HCT116 (cell line): ENCODE results near the gene CD320. TPM values are rescaled to one million over a fixed set of nuclear protein-coding genes. Genes with fewer than 3 reads are reported as not detected.

Experiments
- ATAC-seq: fragments of 200-7000 bp; cut with Tn5 transposase; 2 replicates; pipeline ENCODE4 v1.9.1; 2020; ENCODE audit warnings: mild to moderate bottlenecking, moderate library complexity
- BruUV-seq: library from RNA; stranded (reverse); fragments of 400-500 nt; replicated peaks from 2 replicates; lab custom pipeline; 2021; lab: Mats Ljungman, UMichigan
- CTCF ChIA-PET: fragments of 300-600 bp; sonication (Branson Sonifier 250); formaldehyde crosslinking; loops from one replicate; lab custom pipeline; 2021; ENCODE audit warnings: antibody characterized with exemption; lab: Charles Lee
- POLR2A ChIA-PET: fragments of 300-600, 350-600 bp; sonication (Branson Sonifier 250); formaldehyde crosslinking; loops from one replicate; lab custom pipeline; 2021; ENCODE audit warnings: antibody characterized with exemption; lab: Charles Lee
- RAD21 ChIA-PET, 2 experiments: fragments of 300-600 bp; sonication (Branson Sonifier 250); formaldehyde crosslinking; loops; one replicate each; lab custom pipeline; 2023; ENCODE audit warnings: low total read pairs in 2 of 2; ENCODE audit not compliant: uncharacterized antibody in 2 of 2, unreplicated experiment in 2 of 2, low non-redundant PET in 1 of 2; lab: Charles Lee
- DNase-seq: peaks from one replicate; pipeline ENCODE4 v3.0.0-alpha.2; 2010; ENCODE audit warnings: low read depth, low spot score
- H2AFZ ChIP-seq: fragments of 200-600 bp; shearing (Covaris generic), sonication (generic); 2 replicates; pipeline ENCODE4 v1.6.1; 2017; ENCODE audit warnings: low read depth, mixed run types, mixed read lengths, antibody characterized with exemption, low read length; ENCODE audit not compliant: poor library complexity, severe bottlenecking
- H3K27ac ChIP-seq: 2 replicates; pipeline ENCODE4 v1.5.1; 2012; ENCODE audit warnings: low read depth, low read length
- H3K27me3 ChIP-seq: fragments of 200-600 bp; sonication (generic); 2 replicates; pipeline ENCODE4 v1.6.1; 2016; ENCODE audit warnings: mixed run types, low read length, mixed read lengths; ENCODE audit not compliant: insufficient read depth
- H3K36me3 ChIP-seq, 2 experiments: fragments of 200-500 bp in 1 of 2; fragments of 200-600 bp in 1 of 2; sonication (Bioruptor generic) in 1 of 2; sonication (generic) in 1 of 2; 2 replicates each; pipeline versions ENCODE4 v1.5.1 to v1.6.1; 2014 to 2016; ENCODE audit warnings: low read length in 2 of 2, inconsistent platforms in 1 of 2, mixed read lengths in 1 of 2, mixed run types in 1 of 2; ENCODE audit not compliant: insufficient read depth in 2 of 2, control insufficient read depth in 1 of 2
- H3K4me1 ChIP-seq, 2 experiments: fragments of 200-600 bp in 1 of 2; sonication (generic) in 1 of 2; 2 replicates each; pipeline versions ENCODE4 v1.5.1 to v1.6.1; 2012 to 2017; ENCODE audit warnings: low read length in 2 of 2, inconsistent platforms in 1 of 2, mild to moderate bottlenecking in 1 of 2, mixed read lengths in 1 of 2, mixed run types in 1 of 2, moderate library complexity in 1 of 2; ENCODE audit not compliant: insufficient read depth in 2 of 2, control insufficient read depth in 1 of 2
- H3K4me2 ChIP-seq: fragments of 200-600 bp; sonication (generic); 2 replicates; pipeline ENCODE4 v1.6.1; 2017; ENCODE audit warnings: mixed run types, low read length, mixed read lengths
- H3K4me3 ChIP-seq, 2 experiments: fragments of 200-600 bp in 1 of 2; sonication (generic) in 1 of 2; replicated peaks in 1 of 2; 2 replicates each; pipeline ENCODE4 v1.5.1; 2011 to 2016; ENCODE audit warnings: low read length in 2 of 2, control low read depth in 1 of 2, low read depth in 1 of 2, mild to moderate bottlenecking in 1 of 2, mixed read lengths in 1 of 2, mixed run types in 1 of 2
- H3K79me2 ChIP-seq: fragments of 200-600 bp; sonication (generic); 2 replicates; pipeline ENCODE4 v1.6.1; 2017; ENCODE audit warnings: mild to moderate bottlenecking, mixed run types, low read length, moderate library complexity, mixed read lengths; ENCODE audit not compliant: insufficient read depth
- H3K9ac ChIP-seq: fragments of 200-600 bp; sonication (generic); 2 replicates; pipeline ENCODE4 v1.6.1; 2016; ENCODE audit warnings: low read length, mixed read lengths
- H3K9me2 ChIP-seq: fragments of 200-600 bp; sonication (generic), shearing (Covaris generic); 2 replicates; pipeline ENCODE4 v1.6.1; 2017; ENCODE audit warnings: mixed run types, mild to moderate bottlenecking, moderate library complexity; ENCODE audit not compliant: insufficient read depth
- H3K9me3 ChIP-seq, 2 experiments: fragments of 200-500 bp in 1 of 2; fragments of 200-600 bp in 1 of 2; sonication (Bioruptor generic) in 1 of 2; sonication (generic) in 1 of 2; 2 replicates each; pipeline ENCODE4 v1.6.1; 2014 to 2017; ENCODE audit warnings: low read length in 2 of 2, mixed read lengths in 2 of 2, inconsistent platforms in 1 of 2, low read depth in 1 of 2, mild to moderate bottlenecking in 1 of 2, mixed run types in 1 of 2, moderate library complexity in 1 of 2; ENCODE audit not compliant: control insufficient read depth in 1 of 2, insufficient read depth in 1 of 2
- H4K20me1 ChIP-seq: fragments of 200-600 bp; sonication (generic), shearing (Covaris generic); 2 replicates; pipeline ENCODE4 v1.6.1; 2017; ENCODE audit warnings: mixed run types, mild to moderate bottlenecking, moderate library complexity; ENCODE audit not compliant: insufficient read depth
- CBX3 ChIP-seq: IDR thresholded peaks from 2 replicates; pipeline ENCODE4 v1.6.1; 2012; ENCODE audit warnings: low read depth
- CEBPB ChIP-seq: IDR thresholded peaks from 2 replicates; pipeline ENCODE4 v1.6.1; 2012; ENCODE audit warnings: low read depth
- EGR1 ChIP-seq: IDR thresholded peaks from 2 replicates; pipeline ENCODE4 v1.6.1; 2012; ENCODE audit warnings: low read depth
- ELF1 ChIP-seq: IDR thresholded peaks from 2 replicates; pipeline ENCODE4 v1.6.1; 2012; ENCODE audit warnings: low read depth, borderline replicate concordance
- EZH2phosphoT487 ChIP-seq: fragments of 200-600 bp; IDR thresholded peaks from 2 replicates; pipeline ENCODE4 v1.6.1; 2018; ENCODE audit warnings: antibody characterized with exemption, borderline replicate concordance
- FOSL1 ChIP-seq: IDR thresholded peaks from 2 replicates; pipeline ENCODE4 v1.6.1; 2012; ENCODE audit warnings: low read depth
- JUND ChIP-seq: IDR thresholded peaks from 2 replicates; pipeline ENCODE4 v1.6.1; 2012
- POLR2A ChIP-seq: IDR thresholded peaks from 2 replicates; pipeline ENCODE4 v1.7.0; 2011; ENCODE audit warnings: borderline replicate concordance; ENCODE audit not compliant: insufficient read depth, insufficient read length; ENCODE audit errors: extremely low read depth
- POLR2AphosphoS5 ChIP-seq: IDR thresholded peaks from 2 replicates; pipeline ENCODE4 v1.6.1; 2011; ENCODE audit warnings: mild to moderate bottlenecking, low read depth, low read length, moderate library complexity
- RAD21 ChIP-seq: IDR thresholded peaks from 2 replicates; pipeline ENCODE4 v1.6.1; 2012; ENCODE audit warnings: low read depth, mild to moderate bottlenecking
- SIN3A ChIP-seq: IDR thresholded peaks from 2 replicates; pipeline ENCODE4 v1.6.1; 2012; ENCODE audit warnings: low read depth
- SP1 ChIP-seq: IDR thresholded peaks from 2 replicates; pipeline ENCODE4 v1.6.1; 2012; ENCODE audit warnings: low read depth
- SRF ChIP-seq: IDR thresholded peaks from 2 replicates; pipeline ENCODE4 v1.6.1; 2012; ENCODE audit warnings: low read depth
- TCF7L2 ChIP-seq: IDR thresholded peaks from 2 replicates; pipeline ENCODE4 v1.7.0; 2011; ENCODE audit warnings: borderline replicate concordance, inconsistent platforms; ENCODE audit not compliant: insufficient read depth, insufficient read length; ENCODE audit errors: extremely low read depth
- YY1 ChIP-seq: IDR thresholded peaks from 2 replicates; pipeline ENCODE4 v1.6.1; 2011; ENCODE audit warnings: low read length, low read depth, moderate library complexity, mild to moderate bottlenecking; ENCODE audit not compliant: insufficient replicate concordance; ENCODE audit errors: extremely low read depth
- ZFX ChIP-seq: fragments of 450-650 bp; IDR thresholded peaks from 2 replicates; pipeline ENCODE4 v1.6.1; 2017
- ZNF274 ChIP-seq: fragments of 200-500 bp; sonication (Bioruptor generic); IDR thresholded peaks from 2 replicates; pipeline ENCODE4 v1.6.1; 2014; ENCODE audit warnings: mild to moderate bottlenecking, low read depth, low read length, inconsistent platforms
- intact Hi-C: fragments of 100-400 bp; cut with micrococcal nuclease; formaldehyde crosslinking; loops from 2 replicates; pipeline ENCODE4 v1.10.0; 2022
- total RNA-seq: library from RNA; stranded (reverse); gene quantifications from one replicate; pipeline ENCODE4 v1.2.1, GENCODE V29; 2021; ENCODE audit not compliant: unreplicated experiment
- TF ChIP-seq, protein P1 (sequence below): IDR thresholded peaks from 2 replicates; pipeline ENCODE4 v1.6.1; 2012
- TF ChIP-seq, protein P2 (sequence below), 3 experiments: fragments of 200-600 bp in 1 of 3; sonication (generic) in 1 of 3; IDR thresholded peaks in 2 of 3; conservative IDR thresholded peaks in 1 of 3; 2 replicates each; pipeline ENCODE4 v1.5.1; 2012 to 2017; ENCODE audit warnings: low read depth in 2 of 3, low read length in 2 of 3, antibody characterized with exemption in 1 of 3, borderline replicate concordance in 1 of 3, control low read depth in 1 of 3, mild to moderate bottlenecking in 1 of 3, mixed read lengths in 1 of 3, mixed run types in 1 of 3, moderate library complexity in 1 of 3; ENCODE audit not compliant: insufficient read depth in 1 of 3
- TF ChIP-seq, protein P3 (sequence below): IDR thresholded peaks from 2 replicates; pipeline ENCODE4 v1.6.1; 2012
- TF ChIP-seq, protein P4 (sequence below): IDR thresholded peaks from 2 replicates; pipeline ENCODE4 v1.6.1; 2012; ENCODE audit warnings: low read depth

Gene CD320
- total RNA-seq, 1 experiment from 2014 or later = 86.2 TPM

GRCh38 chr19:8321067-8321985 is 13.2 kb upstream of the CD320 start, which contains the start of the genes NDUFA7 and RPS28:
Gene NDUFA7 (minus strand): TSS chr19:8321375. CDS start chr19:8321358, 17 bp downstream.
Gene RPS28 (plus strand): TSS chr19:8321496. CDS start chr19:8321531, 35 bp downstream.
- POLR2A ChIA-PET = interaction anchor here (0.9 to 4.1 kb wide), 3 partner anchors 11 to 17 kb away, joined by 4 to 37 read pairs (median 4); no protein-coding TSS in a partner anchor
- ATAC-seq (peak; percentile 79), DNase-seq (peak; percentile 86)
- Histone ChIP-seq H3K36me3 (peaks cover 11 to 28% of the 10 kb centered on the region in 2 experiments), H2AFZ (no peak within 1 kb of the TSS), H3K9me2 (no peaks in the 10 kb centered on the region), H3K79me2 (peaks cover 61% of the 10 kb centered on the region), H3K4me1 (peaks cover 12 to 25% of the 10 kb centered on the region in 2 experiments; a peak in 3 of 4 replicates), H3K27me3 (no peaks in the 10 kb centered on the region), H3K4me3 (peak within 1 kb of the TSS; percentile 91 to 100), H3K9ac (peak within 1 kb of the TSS; percentile 100), H3K27ac (peak within 1 kb of the TSS; percentile 74), H4K20me1 (peaks cover 5% of the 10 kb centered on the region; the same call in 1 of the 2 replicates), H3K9me3 (no peaks in the 10 kb centered on the region), H3K4me2 (peak within 1 kb of the TSS; percentile 96)
- BruUV-seq = TSS peak; percentile 88
- RAD21 ChIA-PET = interaction anchor here in 1 of 2 experiments (0.6 kb wide), 1 partner anchor 67 kb away, joined by 4 read pairs; no protein-coding TSS in a partner anchor
- CTCF ChIA-PET = no interaction called here
- intact Hi-C loops = no loop called here
- TF ChIP-seq POLR2A (peak; percentile 73), SRF (peak; percentile 84), SP1 (peak; percentile 88), ZNF274 (no peak), TCF7L2 (no peak), CBX3 (peak; percentile 72; the same call in 1 of the 2 replicates), SIN3A (peak; percentile 71), ELF1 (no peak; the same call in 1 of the 2 replicates), RAD21 (peak; percentile 46), YY1 (peak; percentile 96), ZFX (peak; percentile 72; the same call in 1 of the 2 replicates), FOSL1 (no peak), EZH2phosphoT487 (no peak), POLR2AphosphoS5 (peak; percentile 95), EGR1 (0 out of 2 replicates have a peak, but pooled peaks have one; percentile 30), JUND (no peak), CEBPB (no peak)
- TF ChIP-seq, protein P1, sequence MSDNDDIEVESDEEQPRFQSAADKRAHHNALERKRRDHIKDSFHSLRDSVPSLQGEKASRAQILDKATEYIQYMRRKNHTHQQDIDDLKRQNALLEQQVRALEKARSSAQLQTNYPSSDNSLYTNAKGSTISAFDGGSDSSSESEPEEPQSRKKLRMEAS = peak; percentile 94
- TF ChIP-seq, protein P2, sequence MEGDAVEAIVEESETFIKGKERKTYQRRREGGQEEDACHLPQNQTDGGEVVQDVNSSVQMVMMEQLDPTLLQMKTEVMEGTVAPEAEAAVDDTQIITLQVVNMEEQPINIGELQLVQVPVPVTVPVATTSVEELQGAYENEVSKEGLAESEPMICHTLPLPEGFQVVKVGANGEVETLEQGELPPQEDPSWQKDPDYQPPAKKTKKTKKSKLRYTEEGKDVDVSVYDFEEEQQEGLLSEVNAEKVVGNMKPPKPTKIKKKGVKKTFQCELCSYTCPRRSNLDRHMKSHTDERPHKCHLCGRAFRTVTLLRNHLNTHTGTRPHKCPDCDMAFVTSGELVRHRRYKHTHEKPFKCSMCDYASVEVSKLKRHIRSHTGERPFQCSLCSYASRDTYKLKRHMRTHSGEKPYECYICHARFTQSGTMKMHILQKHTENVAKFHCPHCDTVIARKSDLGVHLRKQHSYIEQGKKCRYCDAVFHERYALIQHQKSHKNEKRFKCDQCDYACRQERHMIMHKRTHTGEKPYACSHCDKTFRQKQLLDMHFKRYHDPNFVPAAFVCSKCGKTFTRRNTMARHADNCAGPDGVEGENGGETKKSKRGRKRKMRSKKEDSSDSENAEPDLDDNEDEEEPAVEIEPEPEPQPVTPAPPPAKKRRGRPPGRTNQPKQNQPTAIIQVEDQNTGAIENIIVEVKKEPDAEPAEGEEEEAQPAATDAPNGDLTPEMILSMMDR (IDR thresholded peaks at IDR 0.05 in 2 of 3, conservative IDR thresholded peaks at IDR 0.05 in 1 of 3; ENCODE audit: borderline replicate concordance in 1 of 3, insufficient read depth in 1 of 3, low read depth in 2 of 3, low read length in 2 of 3) = no peak
- TF ChIP-seq, protein P3, sequence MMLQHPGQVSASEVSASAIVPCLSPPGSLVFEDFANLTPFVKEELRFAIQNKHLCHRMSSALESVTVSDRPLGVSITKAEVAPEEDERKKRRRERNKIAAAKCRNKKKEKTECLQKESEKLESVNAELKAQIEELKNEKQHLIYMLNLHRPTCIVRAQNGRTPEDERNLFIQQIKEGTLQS = no peak
- TF ChIP-seq, protein P4, sequence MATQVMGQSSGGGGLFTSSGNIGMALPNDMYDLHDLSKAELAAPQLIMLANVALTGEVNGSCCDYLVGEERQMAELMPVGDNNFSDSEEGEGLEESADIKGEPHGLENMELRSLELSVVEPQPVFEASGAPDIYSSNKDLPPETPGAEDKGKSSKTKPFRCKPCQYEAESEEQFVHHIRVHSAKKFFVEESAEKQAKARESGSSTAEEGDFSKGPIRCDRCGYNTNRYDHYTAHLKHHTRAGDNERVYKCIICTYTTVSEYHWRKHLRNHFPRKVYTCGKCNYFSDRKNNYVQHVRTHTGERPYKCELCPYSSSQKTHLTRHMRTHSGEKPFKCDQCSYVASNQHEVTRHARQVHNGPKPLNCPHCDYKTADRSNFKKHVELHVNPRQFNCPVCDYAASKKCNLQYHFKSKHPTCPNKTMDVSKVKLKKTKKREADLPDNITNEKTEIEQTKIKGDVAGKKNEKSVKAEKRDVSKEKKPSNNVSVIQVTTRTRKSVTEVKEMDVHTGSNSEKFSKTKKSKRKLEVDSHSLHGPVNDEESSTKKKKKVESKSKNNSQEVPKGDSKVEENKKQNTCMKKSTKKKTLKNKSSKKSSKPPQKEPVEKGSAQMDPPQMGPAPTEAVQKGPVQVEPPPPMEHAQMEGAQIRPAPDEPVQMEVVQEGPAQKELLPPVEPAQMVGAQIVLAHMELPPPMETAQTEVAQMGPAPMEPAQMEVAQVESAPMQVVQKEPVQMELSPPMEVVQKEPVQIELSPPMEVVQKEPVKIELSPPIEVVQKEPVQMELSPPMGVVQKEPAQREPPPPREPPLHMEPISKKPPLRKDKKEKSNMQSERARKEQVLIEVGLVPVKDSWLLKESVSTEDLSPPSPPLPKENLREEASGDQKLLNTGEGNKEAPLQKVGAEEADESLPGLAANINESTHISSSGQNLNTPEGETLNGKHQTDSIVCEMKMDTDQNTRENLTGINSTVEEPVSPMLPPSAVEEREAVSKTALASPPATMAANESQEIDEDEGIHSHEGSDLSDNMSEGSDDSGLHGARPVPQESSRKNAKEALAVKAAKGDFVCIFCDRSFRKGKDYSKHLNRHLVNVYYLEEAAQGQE = no peak
